Heart left ventricle (tissue), 13 donors: Measurements from ENCODE around the gene DMD.

Experiments used
- CTCF ChIP-seq, 12 donors: fragments of 200-600 bp; sonication (generic) in 4 of 12; IDR thresholded peaks; one replicate each; pipeline versions ENCODE4 v1.5.0 to v1.8.0; 2018 to 2022; ENCODE audit warnings: antibody characterized with exemption in 12 of 12, mild to moderate bottlenecking in 5 of 12
- POLR2A ChIP-seq, 2 donors: fragments of 450-650 bp; IDR thresholded peaks; one replicate each; pipeline ENCODE4 v1.6.1; 2017; ENCODE audit warnings: antibody characterized with exemption in 2 of 2, mild to moderate bottlenecking in 2 of 2, moderate library complexity in 2 of 2
- donor health status: ischemic (EF 13 %, LVEDD 7.1; RV severe dilation, severe dysfunction).
- donor health status: DM: no; HTN: yes; CAD: no.
- donor health status: DM: no; HTN: no; CAD: no.
- donor health status: ischemic (EF 25% LVEDD 6.9; RV normal size, moderate dysfunction).
- donor health status: ischemic (EF 25% LVEDD 5.7; RV mildly dilated, moderate dysfunction).
- donor health status: ischemic (EF 35%, LVEDD 5.7; RV mildly dilated, moderate dysfunction).
- donor health status: nonischemic (EF 11% LVEDD 7.7; RV severe dilation, severe dysfunction).
- donor health status: DM: yes; HTN: yes; CAD: no.
- donor health status: PGD.
- donor health status: ischemic (EF 29% LVEDD 5.4; RV normal size, mild dysfunction).
- donor health status: nonischemic (EF 23%, LVEDD 6.1; RV moderate dilation, normal function).

- TF ChIP-seq CTCF (IDR thresholded peaks at IDR 0.05) (no peak), POLR2A (IDR thresholded peaks at IDR 0.05) (no peak)
Measured at GRCh38 chrX:31092970-31093638, 2118.2 kb downstream of the DMD start.
